Vagina (tissue), 2 donors: ENCODE data around the gene C2orf49. TPM values are rescaled to one million over a fixed set of nuclear protein-coding genes. Genes with fewer than 3 reads are reported as not detected.
"Not testable (repeated sequence)": the region's sequence is repeated elsewhere in the genome, so short reads cannot be mapped to it uniquely, and the experiment has no call there.

Experiments
- DNase-seq, 2 donors: peaks; one replicate each; pipeline ENCODE4 v3.0.0-alpha.2; 2017; ENCODE audit errors: extremely low spot score in 2 of 2
- H3K27ac ChIP-seq: fragments of 200-600 bp; sonication (generic); one replicate; pipeline ENCODE4 v1.5.1; 2019
- H3K27me3 ChIP-seq: fragments of 200-600 bp; sonication (generic); one replicate; pipeline ENCODE4 v1.5.1; 2019
- H3K36me3 ChIP-seq, 2 donors: fragments of 200-600 bp; sonication (generic); one replicate each; pipeline ENCODE4 v1.5.1; 2017 to 2019
- H3K4me1 ChIP-seq: fragments of 200-600 bp; sonication (generic); one replicate; pipeline ENCODE4 v1.5.1; 2019
- H3K4me3 ChIP-seq, 2 donors: fragments of 200-600 bp; sonication (generic); 1 replicate in 1 of 2; 2 replicates in 1 of 2; pipeline ENCODE4 v1.5.1; 2016 to 2019
- H3K9me3 ChIP-seq: fragments of 200-600 bp; sonication (generic); one replicate; pipeline ENCODE4 v1.5.1; 2019
- CTCF ChIP-seq, 3 experiments: fragments of 450-650 bp in 2 of 3; fragments of 200-600 bp in 1 of 3; sonication (generic) in 1 of 3; IDR thresholded peaks; one replicate each; pipeline ENCODE4 v1.5.1; 2017 to 2019; ENCODE audit warnings: antibody characterized with exemption in 3 of 3, mild to moderate bottlenecking in 2 of 3, moderate library complexity in 2 of 3
- POLR2A ChIP-seq, 2 donors: fragments of 450-650 bp; IDR thresholded peaks; one replicate each; pipeline ENCODE4 v1.6.1; 2017; ENCODE audit warnings: antibody characterized with exemption in 2 of 2, mild to moderate bottlenecking in 2 of 2, moderate library complexity in 2 of 2
- POLR2AphosphoS5 ChIP-seq, 2 donors: sonication (generic); formaldehyde crosslinking; IDR thresholded peaks; one replicate each; pipeline ENCODE4 v1.9.0; 2017; ENCODE audit warnings: antibody characterized with exemption in 2 of 2, mild to moderate bottlenecking in 2 of 2, low read depth in 1 of 2; ENCODE audit not compliant: insufficient read depth in 1 of 2
- intact Hi-C: fragments of 100-400 bp; cut with DNase I; formaldehyde crosslinking; loops from one replicate; pipeline ENCODE4 v1.15.1; 2023
- total RNA-seq: library from RNA; depleted of rRNA; stranded (reverse); fragments of >200 nt; gene quantifications from one replicate; pipeline ENCODE4 v1.2.3, GENCODE V29; 2016

The C2orf49 gene
- total RNA-seq, 1 donor from 2014 or later, result 14.0 TPM

GRCh38 chr2:105325389-105325963, 11.9 kb upstream of the C2orf49 start:
- TF ChIP-seq CTCF (IDR thresholded peaks at IDR 0.05) (no peak), POLR2AphosphoS5 (IDR thresholded peaks at IDR 0.05; ENCODE audit: insufficient read depth in 1 of 2, low read depth in 1 of 2) (no peak), POLR2A (IDR thresholded peaks at IDR 0.05) (no peak)

GRCh38 chr2:105327271-105327670, 10.1 kb upstream of the C2orf49 start:
- intact Hi-C loops, H3K27me3 ChIP-seq, H3K4me3 ChIP-seq, H3K36me3 ChIP-seq, H3K9me3 ChIP-seq, DNase-seq, H3K27ac ChIP-seq: not testable (repeated sequence)
- peaks cover 47% of the 10 kb centered on the region for H3K4me1 ChIP-seq

More at GRCh38 chr2:105325389-105325963, 11.9 kb upstream of the C2orf49 start:
- Histone ChIP-seq H3K27ac (no peak overlapping the region), H3K36me3 (no peaks in the 10 kb centered on the region), H3K9me3 (no peaks in the 10 kb centered on the region), H3K4me1 (peaks cover 45% of the 10 kb centered on the region), H3K4me3 (no peak overlapping the region), H3K27me3 (no peaks in the 10 kb centered on the region)
- intact Hi-C loops, result no loop called here
- DNase-seq, result no peak

- no peak overlapping the region for H3K27ac ChIP-seq
- peaks cover 47% of the 10 kb centered on the region for H3K4me1 ChIP-seq
Measured at GRCh38 chr2:105327690-105328089, 9.7 kb upstream of the C2orf49 start.

GRCh38 chr2:105328281-105329196, 8.8 kb upstream of the C2orf49 start:
- intact Hi-C loops, result no loop called here
- TF ChIP-seq POLR2A (IDR thresholded peaks at IDR 0.05) (no peak), CTCF (IDR thresholded peaks at IDR 0.05) (no peak), POLR2AphosphoS5 (IDR thresholded peaks at IDR 0.05; ENCODE audit: insufficient read depth in 1 of 2, low read depth in 1 of 2) (no peak)
- H3K36me3 ChIP-seq, result no peaks in the 10 kb centered on the region
- no peaks in the 10 kb centered on the region for H3K9me3 ChIP-seq
- peak overlapping the region; percentile 76 for H3K27ac ChIP-seq
- H3K4me3 ChIP-seq, result peak overlapping the region; percentile 70 to 82
- no peaks in the 10 kb centered on the region for H3K27me3 ChIP-seq
- no peak for DNase-seq
- peaks cover 47% of the 10 kb centered on the region for H3K4me1 ChIP-seq

More at GRCh38 chr2:105327690-105328089, 9.7 kb upstream of the C2orf49 start:
- DNase-seq, result no peak
- TF ChIP-seq POLR2AphosphoS5 (IDR thresholded peaks at IDR 0.05; ENCODE audit: insufficient read depth in 1 of 2, low read depth in 1 of 2) (no peak), POLR2A (IDR thresholded peaks at IDR 0.05) (no peak), CTCF (IDR thresholded peaks at IDR 0.05) (no peak)
- H3K9me3 ChIP-seq, result no peaks in the 10 kb centered on the region
- H3K4me3 ChIP-seq, result no peak overlapping the region
- intact Hi-C loops, result no loop called here
- no peaks in the 10 kb centered on the region for H3K27me3 ChIP-seq
- no peaks in the 10 kb centered on the region for H3K36me3 ChIP-seq

- peak overlapping the region; percentile 76 for H3K27ac ChIP-seq
- TF ChIP-seq POLR2A (IDR thresholded peaks at IDR 0.05), result no peak
- no peaks in the 10 kb centered on the region for H3K36me3 ChIP-seq
- peaks cover 46% of the 10 kb centered on the region for H3K4me1 ChIP-seq
- H3K4me3 ChIP-seq, result peak overlapping the region; percentile 70 to 82
- no peaks in the 10 kb centered on the region for H3K27me3 ChIP-seq
- no peak for DNase-seq
- intact Hi-C loops, result no loop called here
- H3K9me3 ChIP-seq, result no peaks in the 10 kb centered on the region
Measured at GRCh38 chr2:105329197-105329554, 8.2 kb upstream of the C2orf49 start.
